Neuronal stem cell (in vitro differentiated cells): ENCODE results near the gene TSPYL4.

Experiments
- DNase-seq: peaks from one replicate; pipeline ENCODE4 v3.0.0-alpha.2; 2013; ENCODE audit warnings: low spot score
- H2AFZ ChIP-seq: one replicate; pipeline ENCODE4 v1.6.1; 2013; ENCODE audit warnings: mild to moderate bottlenecking, low read length, inconsistent platforms
- H2AK5ac ChIP-seq: 2 replicates; pipeline ENCODE4 v1.6.1; 2013; ENCODE audit warnings: low read depth, mild to moderate bottlenecking, inconsistent platforms, low read length, moderate library complexity, mixed read lengths
- H2BK120ac ChIP-seq: 2 replicates; pipeline ENCODE4 v1.6.1; 2013; ENCODE audit warnings: low read depth, mild to moderate bottlenecking, inconsistent platforms, low read length, moderate library complexity, mixed read lengths
- H2BK12ac ChIP-seq: one replicate; pipeline ENCODE4 v1.6.1; 2013; ENCODE audit warnings: low read length, inconsistent platforms
- H2BK15ac ChIP-seq: 2 replicates; pipeline ENCODE4 v1.6.1; 2013; ENCODE audit warnings: mild to moderate bottlenecking, low read length, inconsistent platforms, mixed read lengths
- H2BK5ac ChIP-seq: one replicate; pipeline ENCODE4 v1.6.1; 2013; ENCODE audit warnings: inconsistent platforms, mild to moderate bottlenecking, low read length, moderate library complexity
- H3K14ac ChIP-seq: one replicate; pipeline ENCODE4 v1.6.1; 2013; ENCODE audit warnings: low read length, inconsistent platforms
- H3K18ac ChIP-seq: 2 replicates; pipeline ENCODE4 v1.6.1; 2013; ENCODE audit warnings: low read length, inconsistent platforms
- H3K23ac ChIP-seq: 2 replicates; pipeline ENCODE4 v1.6.1; 2013; ENCODE audit warnings: low read depth, mild to moderate bottlenecking, mixed read lengths, low read length, inconsistent platforms; ENCODE audit not compliant: poor library complexity
- H3K27ac ChIP-seq: replicated peaks from 3 replicates; pipeline ENCODE4 v1.5.1; 2013; ENCODE audit warnings: low read length, inconsistent platforms
- H3K27me3 ChIP-seq, 3 experiments: 2 replicates each; pipeline ENCODE4 v1.6.1; 2013; ENCODE audit warnings: low read length in 3 of 3, mild to moderate bottlenecking in 2 of 3, inconsistent platforms in 1 of 3, low read depth in 1 of 3, mixed read lengths in 1 of 3, moderate library complexity in 1 of 3; ENCODE audit not compliant: control insufficient read depth in 3 of 3, insufficient read depth in 3 of 3
- H3K36me3 ChIP-seq, 2 donors: replicated peaks in 1 of 2; 2 replicates each; pipeline ENCODE4 v1.6.1; 2013; ENCODE audit warnings: low read length in 2 of 2; ENCODE audit not compliant: control insufficient read depth in 2 of 2, insufficient read depth in 2 of 2
- H3K4ac ChIP-seq: 2 replicates; pipeline ENCODE4 v1.6.1; 2013; ENCODE audit warnings: inconsistent platforms, mild to moderate bottlenecking, low read length, moderate library complexity
- H3K4me1 ChIP-seq, 2 donors: 1 replicate in 1 of 2; 2 replicates in 1 of 2; pipeline ENCODE4 v1.6.1; 2013; ENCODE audit warnings: low read length in 2 of 2, low read depth in 1 of 2; ENCODE audit not compliant: control insufficient read depth in 2 of 2, insufficient read depth in 1 of 2
- H3K4me2 ChIP-seq: one replicate; pipeline ENCODE4 v1.6.1; 2013; ENCODE audit warnings: mild to moderate bottlenecking, low read length, inconsistent platforms; ENCODE audit not compliant: insufficient read depth, poor library complexity, severe bottlenecking
- H3K4me3 ChIP-seq, 2 donors: 2 replicates each; pipeline ENCODE4 v1.5.1; 2013; ENCODE audit warnings: low read length in 2 of 2, mild to moderate bottlenecking in 2 of 2, inconsistent platforms in 1 of 2, moderate library complexity in 1 of 2
- H3K79me1 ChIP-seq: one replicate; pipeline ENCODE4 v1.6.1; 2013; ENCODE audit warnings: low read depth, mild to moderate bottlenecking, inconsistent platforms, low read length, moderate library complexity
- H3K9ac ChIP-seq: one replicate; pipeline ENCODE4 v1.6.1; 2013; ENCODE audit warnings: mild to moderate bottlenecking, low read depth, low read length, inconsistent platforms; ENCODE audit not compliant: poor library complexity
- H3K9me3 ChIP-seq, 2 donors: replicated peaks in 1 of 2; 2 replicates each; pipeline versions ENCODE3 to v1.6.1; 2013; ENCODE audit warnings: low read length in 2 of 2, mild to moderate bottlenecking in 2 of 2, inconsistent platforms in 1 of 2, low read depth in 1 of 2, mixed read lengths in 1 of 2, moderate library complexity in 1 of 2; ENCODE audit not compliant: control insufficient read depth in 2 of 2, insufficient read depth in 1 of 2
- H4K8ac ChIP-seq: one replicate; pipeline ENCODE4 v1.6.1; 2013; ENCODE audit warnings: low read depth, mild to moderate bottlenecking, inconsistent platforms, low read length, moderate library complexity
- H4K91ac ChIP-seq: one replicate; pipeline ENCODE4 v1.6.1; 2013; ENCODE audit warnings: low read length, low read depth, mild to moderate bottlenecking, inconsistent platforms; ENCODE audit not compliant: poor library complexity
- WGBS, 2 donors: extraction: QIAGEN DNeasy Blood & Tissue Kit; methylation state at CpG; one replicate each; pipeline ENCODE4 v1.1.7; 2013; ENCODE audit warnings: missing lambda C conversion rate in 2 of 2, mixed read lengths in 1 of 2; ENCODE audit not compliant: insufficient read length in 2 of 2, insufficient replicate concordance in 1 of 2; ENCODE audit errors: extremely low coverage in 2 of 2; 5-methylcytosine and 5-hydroxymethylcytosine counted together

TSPYL4 gene

GRCh38 chr6:116271149-116271708 lies 17.4 kb upstream of the TSPYL4 start:
- no peaks in the 10 kb centered on the region for H3K9me3 ChIP-seq
- no peak overlapping the region for H2AFZ ChIP-seq
- H4K91ac ChIP-seq = no peak overlapping the region
- H3K36me3 ChIP-seq = peaks cover 0 to 29% of the 10 kb centered on the region in 2 donors
- H3K4me1 ChIP-seq = peaks cover 0 to 5% of the 10 kb centered on the region in 2 donors
- H4K8ac ChIP-seq = no peak overlapping the region
- no peak overlapping the region for H2BK12ac ChIP-seq
- H3K4me2 ChIP-seq = no peak overlapping the region
- H3K9ac ChIP-seq = no peak overlapping the region
- no peak overlapping the region for H2BK15ac ChIP-seq
- no peak overlapping the region for H3K18ac ChIP-seq
- no CpG with 5 or more reads among the region's 2 CpGs for WGBS, 2 donors
- H3K4ac ChIP-seq = no peak overlapping the region
- H3K27ac ChIP-seq = no peak overlapping the region
- no peak overlapping the region for H2AK5ac ChIP-seq
- no peak overlapping the region for H3K14ac ChIP-seq
- H2BK120ac ChIP-seq = no peak overlapping the region
- H3K79me1 ChIP-seq = no peaks in the 10 kb centered on the region
- no peak overlapping the region for H3K23ac ChIP-seq
- DNase-seq = no peak
- H3K27me3 ChIP-seq = no peaks in the 10 kb centered on the region
- no peak overlapping the region for H2BK5ac ChIP-seq
- no peak overlapping the region for H3K4me3 ChIP-seq

- no peaks in the 10 kb centered on the region for H3K79me1 ChIP-seq
- no peak overlapping the region for H4K91ac ChIP-seq
- no peak overlapping the region for H2BK120ac ChIP-seq
- H3K14ac ChIP-seq = no peak overlapping the region
- H3K4me2 ChIP-seq = no peak overlapping the region
- H3K4me1 ChIP-seq = peaks cover 0 to 3% of the 10 kb centered on the region in 2 donors
- H3K36me3 ChIP-seq = peaks cover 0 to 13% of the 10 kb centered on the region in 2 donors
- no peak overlapping the region for H3K9ac ChIP-seq
- no peak overlapping the region for H2BK5ac ChIP-seq
- no peak overlapping the region for H3K4ac ChIP-seq
- H2BK15ac ChIP-seq = no peak overlapping the region
- H3K27ac ChIP-seq = no peak overlapping the region
- H2AK5ac ChIP-seq = no peak overlapping the region
- no peak for DNase-seq
- no peaks in the 10 kb centered on the region for H3K9me3 ChIP-seq
- no peak overlapping the region for H3K4me3 ChIP-seq
- H3K18ac ChIP-seq = no peak overlapping the region
- H4K8ac ChIP-seq = no peak overlapping the region
- no CpG with 5 or more reads among the region's 3 CpGs for WGBS, 2 donors
- no peaks in the 10 kb centered on the region for H3K27me3 ChIP-seq
- no peak overlapping the region for H2BK12ac ChIP-seq
- H3K23ac ChIP-seq = no peak overlapping the region
- H2AFZ ChIP-seq = no peak overlapping the region
These were observed 14.9 kb upstream of the TSPYL4 start for GRCh38 chr6:116268589-116269293.

DNA sequence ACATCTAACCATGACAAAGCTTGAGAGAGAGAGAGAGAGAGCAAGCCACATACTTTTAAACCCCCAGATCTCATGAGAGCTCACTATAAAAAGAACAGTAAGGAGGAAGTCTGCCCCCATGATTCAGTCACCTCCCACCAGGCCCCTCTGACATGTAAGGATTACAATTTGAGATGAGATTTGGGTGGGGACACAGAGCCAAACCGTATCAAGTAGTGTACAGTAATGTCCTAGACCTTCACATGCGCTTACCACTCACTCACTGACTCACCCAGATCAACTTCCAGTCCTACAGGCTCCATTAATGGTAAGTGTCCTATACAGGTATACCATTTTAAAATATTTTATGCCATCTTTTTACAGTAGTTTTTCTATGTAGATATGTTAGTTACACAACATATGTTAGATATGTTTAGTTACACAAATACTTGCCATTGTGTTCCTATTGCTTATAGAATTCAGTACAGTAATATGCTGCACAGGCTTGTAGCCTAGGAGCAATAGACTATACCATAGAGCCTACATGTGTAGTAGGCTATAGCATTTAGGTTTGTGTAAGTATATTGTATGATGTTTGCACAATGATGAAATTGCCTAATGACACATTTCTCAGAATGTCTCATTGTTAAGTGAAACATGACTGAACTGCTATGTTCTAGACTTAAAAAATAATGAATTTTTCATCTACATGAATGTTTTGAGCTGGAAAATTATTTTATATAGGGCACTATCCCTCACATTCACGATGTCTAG lies 14.1 kb upstream of the TSPYL4 start:
- Histone ChIP-seq H3K23ac (no peak overlapping the region), H3K4me1 (peaks cover 0 to 3% of the 10 kb centered on the region in 2 donors), H3K4me2 (no peak overlapping the region), H3K4me3 (no peak overlapping the region), H2BK120ac (no peak overlapping the region), H3K9ac (no peak overlapping the region), H2AK5ac (no peak overlapping the region), H4K91ac (no peak overlapping the region), H3K79me1 (no peaks in the 10 kb centered on the region), H2AFZ (no peak overlapping the region), H2BK15ac (no peak overlapping the region), H3K27me3 (no peaks in the 10 kb centered on the region), H3K14ac (no peak overlapping the region), H3K36me3 (peaks cover 0 to 6% of the 10 kb centered on the region in 2 donors), H3K27ac (no peak overlapping the region), H3K18ac (no peak overlapping the region), H3K4ac (no peak overlapping the region), H4K8ac (no peak overlapping the region), H3K9me3 (no peaks in the 10 kb centered on the region), H2BK12ac (no peak overlapping the region), H2BK5ac (no peak overlapping the region)
- WGBS, 2 donors = no CpG with 5 or more reads among the region's 3 CpGs
- no peak for DNase-seq

DNA sequence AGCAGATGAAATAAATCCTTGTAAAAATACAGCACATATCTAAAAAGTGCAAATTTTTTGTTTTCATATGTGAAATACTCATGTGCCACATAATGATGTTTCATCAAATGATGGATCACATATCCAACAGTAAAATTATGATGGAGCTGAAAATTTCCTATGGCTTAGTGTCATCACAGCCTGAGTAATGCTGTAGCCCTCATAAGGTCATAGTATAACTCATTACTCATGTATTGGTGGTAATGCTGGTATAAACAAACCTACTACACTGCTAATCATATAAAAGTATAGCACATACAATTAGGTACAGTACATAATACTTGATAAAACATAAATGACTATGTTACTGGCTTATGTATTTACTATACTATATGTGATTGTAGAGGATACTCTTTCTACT lies 12.9 kb upstream of the TSPYL4 start:
- Histone ChIP-seq H3K27ac (no peak overlapping the region), H3K4ac (no peak overlapping the region), H2AFZ (no peak overlapping the region), H2BK12ac (no peak overlapping the region), H4K8ac (no peak overlapping the region), H3K18ac (no peak overlapping the region), H4K91ac (no peak overlapping the region), H3K23ac (no peak overlapping the region), H3K9ac (no peak overlapping the region), H3K9me3 (no peaks in the 10 kb centered on the region), H3K14ac (no peak overlapping the region), H3K79me1 (no peaks in the 10 kb centered on the region), H2BK5ac (no peak overlapping the region), H2BK120ac (no peak overlapping the region), H3K36me3 (peaks cover 0 to 6% of the 10 kb centered on the region in 2 donors), H3K4me1 (peaks cover 0 to under 1% of the 10 kb centered on the region in 2 donors), H2BK15ac (no peak overlapping the region), H3K4me2 (no peak overlapping the region), H3K4me3 (no peak overlapping the region), H2AK5ac (no peak overlapping the region), H3K27me3 (no peaks in the 10 kb centered on the region)
- no peak for DNase-seq
